ENCODE measurements around the gene RRP1. TPM values are rescaled to one million over a fixed set of nuclear protein-coding genes. Genes with fewer than 3 reads are reported as not detected.

The RRP1 gene
- total and polyA plus RNA-seq, 10 of the 15 experiments (the other 5 are each of a cell fraction or from before 2014, with no cell fraction given): 0.34 to 70.8 (median 35.1) TPM

DNA sequence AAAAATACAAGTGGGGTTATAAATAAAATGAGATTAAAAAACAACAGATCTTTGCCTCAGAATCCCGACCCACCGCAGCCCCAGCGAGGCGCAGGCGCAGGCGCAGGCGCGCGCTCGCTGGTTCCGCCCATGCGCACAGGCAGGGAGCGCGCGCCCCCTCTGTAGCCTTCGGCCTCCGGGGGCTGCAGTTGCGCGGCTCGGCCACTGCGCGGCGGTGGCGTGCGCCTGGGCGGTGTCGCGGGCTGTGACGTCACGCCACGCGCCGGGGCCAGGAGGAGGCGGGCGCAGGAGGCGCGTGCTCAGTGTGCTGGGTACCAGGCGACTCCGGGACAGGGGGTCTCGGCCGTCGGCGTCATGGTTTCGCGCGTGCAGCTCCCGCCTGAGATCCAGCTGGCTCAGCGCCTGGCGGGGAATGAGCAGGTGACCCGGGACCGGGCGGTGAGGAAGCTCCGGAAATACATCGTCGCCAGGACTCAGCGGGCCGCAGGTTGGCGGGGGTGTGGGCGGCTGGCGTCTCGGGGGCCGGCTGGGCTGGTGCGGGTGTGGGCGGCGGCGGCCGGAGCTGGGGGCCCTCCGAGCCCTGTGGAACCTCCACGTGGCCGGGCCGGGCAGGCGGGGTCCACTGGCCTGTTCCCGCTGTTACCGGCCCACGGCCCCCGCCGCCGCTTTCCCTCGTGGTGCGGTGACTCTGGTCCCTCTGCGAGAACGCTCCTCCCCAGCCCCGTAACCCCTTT is at the start of gene RRP1 (continued):
- TF ChIP-seq RB1 (IDR thresholded peaks at IDR 0.05; ENCODE audit: borderline replicate concordance) (peak; percentile 94), TCF12 (IDR thresholded peaks at IDR 0.05; ENCODE audit: low read depth, low read length) (peak; percentile 6; the same call in 1 of the 2 replicates), CHD4 (IDR thresholded peaks at IDR 0.05) (no peak), SP1 (IDR thresholded peaks at IDR 0.05; ENCODE audit: low read depth, low read length) (peak; percentile 63), MYC (IDR thresholded peaks at IDR 0.05; ENCODE audit: insufficient read depth, insufficient read length, insufficient replicate concordance, low read length, severe bottlenecking) (peak; percentile 89), EZH2 (IDR thresholded peaks at IDR 0.05; ENCODE audit: borderline replicate concordance, control insufficient read depth, low read depth, low read length) (no peak), CHD2 (IDR thresholded peaks at IDR 0.05; ENCODE audit: borderline replicate concordance, low read depth, low read length) (peak; percentile 76), BCLAF1 (IDR thresholded peaks at IDR 0.05) (peak; percentile 38; the same call in 1 of the 2 replicates), RELA (IDR thresholded peaks at IDR 0.05; ENCODE audit: borderline replicate concordance, partially characterized antibody) (peak; percentile 95), SMC3 (IDR thresholded peaks at IDR 0.05; ENCODE audit: borderline replicate concordance, low read length) (peak; percentile 54; the same call in 1 of the 2 replicates), HDGF (IDR thresholded peaks at IDR 0.05) (no peak), ZBTB4 (CRISPR knock-in tag; IDR thresholded peaks at IDR 0.05) (no peak), STAT1 (conservative IDR thresholded peaks at IDR 0.05) (peak; percentile 99), POLR2A (IDR thresholded peaks at IDR 0.05; ENCODE audit: low read depth, low read length) (peak; percentile 95), NFXL1 (IDR thresholded peaks at IDR 0.05; ENCODE audit: borderline replicate concordance) (no peak), CREM (IDR thresholded peaks at IDR 0.05; ENCODE audit: low read depth) (peak; percentile 99), RFX5 (IDR thresholded peaks at IDR 0.05; ENCODE audit: low read depth, low read length) (peak; percentile 47; the same call in 1 of the 2 replicates), SMAD5 (IDR thresholded peaks at IDR 0.05; ENCODE audit: low read depth) (peak; percentile 75; the same call in 1 of the 2 replicates), IKZF1 (conservative IDR thresholded peaks at IDR 0.05) (peak; percentile 99), NBN (IDR thresholded peaks at IDR 0.05) (peak; percentile 73; the same call in 1 of the 2 replicates), CREB1 (IDR thresholded peaks at IDR 0.05; ENCODE audit: low read depth) (peak; percentile 98)
- TF ChIP-seq, protein P1, sequence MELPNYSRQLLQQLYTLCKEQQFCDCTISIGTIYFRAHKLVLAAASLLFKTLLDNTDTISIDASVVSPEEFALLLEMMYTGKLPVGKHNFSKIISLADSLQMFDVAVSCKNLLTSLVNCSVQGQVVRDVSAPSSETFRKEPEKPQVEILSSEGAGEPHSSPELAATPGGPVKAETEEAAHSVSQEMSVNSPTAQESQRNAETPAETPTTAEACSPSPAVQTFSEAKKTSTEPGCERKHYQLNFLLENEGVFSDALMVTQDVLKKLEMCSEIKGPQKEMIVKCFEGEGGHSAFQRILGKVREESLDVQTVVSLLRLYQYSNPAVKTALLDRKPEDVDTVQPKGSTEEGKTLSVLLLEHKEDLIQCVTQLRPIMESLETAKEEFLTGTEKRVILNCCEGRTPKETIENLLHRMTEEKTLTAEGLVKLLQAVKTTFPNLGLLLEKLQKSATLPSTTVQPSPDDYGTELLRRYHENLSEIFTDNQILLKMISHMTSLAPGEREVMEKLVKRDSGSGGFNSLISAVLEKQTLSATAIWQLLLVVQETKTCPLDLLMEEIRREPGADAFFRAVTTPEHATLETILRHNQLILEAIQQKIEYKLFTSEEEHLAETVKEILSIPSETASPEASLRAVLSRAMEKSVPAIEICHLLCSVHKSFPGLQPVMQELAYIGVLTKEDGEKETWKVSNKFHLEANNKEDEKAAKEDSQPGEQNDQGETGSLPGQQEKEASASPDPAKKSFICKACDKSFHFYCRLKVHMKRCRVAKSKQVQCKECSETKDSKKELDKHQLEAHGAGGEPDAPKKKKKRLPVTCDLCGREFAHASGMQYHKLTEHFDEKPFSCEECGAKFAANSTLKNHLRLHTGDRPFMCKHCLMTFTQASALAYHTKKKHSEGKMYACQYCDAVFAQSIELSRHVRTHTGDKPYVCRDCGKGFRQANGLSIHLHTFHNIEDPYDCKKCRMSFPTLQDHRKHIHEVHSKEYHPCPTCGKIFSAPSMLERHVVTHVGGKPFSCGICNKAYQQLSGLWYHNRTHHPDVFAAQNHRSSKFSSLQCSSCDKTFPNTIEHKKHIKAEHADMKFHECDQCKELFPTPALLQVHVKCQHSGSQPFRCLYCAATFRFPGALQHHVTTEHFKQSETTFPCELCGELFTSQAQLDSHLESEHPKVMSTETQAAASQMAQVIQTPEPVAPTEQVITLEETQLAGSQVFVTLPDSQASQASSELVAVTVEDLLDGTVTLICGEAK (IDR thresholded peaks at IDR 0.05; ENCODE audit: borderline replicate concordance): no peak

Measured in GM12878 (cell line).